HG03135 (cell line): ENCODE measurements around the gene PLEKHM3.
A peak's percentile ranks its signal among the peaks of the same experiment; 100 is the strongest.

Experiments used
- ATAC-seq: cut with Tn5 transposase; IDR thresholded peaks from one replicate; pipeline ENCODE4 v1.9.1; 2021; ENCODE audit warnings: mild to moderate bottlenecking, moderate library complexity; ENCODE audit not compliant: unreplicated experiment

The PLEKHM3 gene

GRCh38 chr2:207995887-207996286, 29.4 kb downstream of the PLEKHM3 start:
- ATAC-seq, result no peak

GRCh38 chr2:207993151-207993763, 32.1 kb downstream of the PLEKHM3 start:
- ATAC-seq, result peak; percentile 67

GRCh38 chr2:207991944-207992343, 33.4 kb downstream of the PLEKHM3 start:
- ATAC-seq, result no peak

GRCh38 chr2:207990784-207991183, 34.5 kb downstream of the PLEKHM3 start:
- ATAC-seq, result no peak

GRCh38 chr2:207988975-207989374, 36.4 kb downstream of the PLEKHM3 start:
- ATAC-seq, result no peak

- ATAC-seq, result no peak
Measured at GRCh38 chr2:207987025-207987716, 38.2 kb downstream of the PLEKHM3 start.

- ATAC-seq, result no peak
Measured at GRCh38 chr2:207984765-207985480, 40.4 kb downstream of the PLEKHM3 start.

- ATAC-seq, result peak; percentile 78
Measured at GRCh38 chr2:207983641-207984042, 41.7 kb downstream of the PLEKHM3 start.

- no peak for ATAC-seq
Measured at GRCh38 chr2:207978177-207978948, 47.0 kb downstream of the PLEKHM3 start.

- no peak for ATAC-seq
Measured at GRCh38 chr2:207975921-207976320, 49.4 kb downstream of the PLEKHM3 start.

- ATAC-seq, result no peak
Measured at GRCh38 chr2:207974216-207974605, 51.1 kb downstream of the PLEKHM3 start.

- ATAC-seq, result no peak
Measured at GRCh38 chr2:207970826-207971180, 54.5 kb downstream of the PLEKHM3 start.

- ATAC-seq, result no peak
Measured at GRCh38 chr2:207970147-207970825, 55.0 kb downstream of the PLEKHM3 start.

- no peak for ATAC-seq
Measured at GRCh38 chr2:207969249-207969648, 56.1 kb downstream of the PLEKHM3 start.

- ATAC-seq, result no peak
Measured at GRCh38 chr2:207967121-207967520, 58.2 kb downstream of the PLEKHM3 start.

GRCh38 chr2:207960911-207961310, 64.4 kb downstream of the PLEKHM3 start:
- ATAC-seq, result no peak

- ATAC-seq, result no peak
Measured at GRCh38 chr2:207960090-207960489, 65.2 kb downstream of the PLEKHM3 start.

GRCh38 chr2:207956771-207957170, 68.6 kb downstream of the PLEKHM3 start:
- ATAC-seq, result no peak

- ATAC-seq, result no peak
Measured at GRCh38 chr2:207955456-207955855, 69.9 kb downstream of the PLEKHM3 start.

- ATAC-seq, result no peak
Measured at GRCh38 chr2:207953354-207953753, 72.0 kb downstream of the PLEKHM3 start.
